T-helper 22 cell (primary cell): Measurements from ENCODE around the gene PRKCH.

Experiments
- DNase-seq: peaks from one replicate; pipeline ENCODE4 v3.0.0-alpha.2; 2020; ENCODE audit warnings: low read depth

PRKCH gene

DNA sequence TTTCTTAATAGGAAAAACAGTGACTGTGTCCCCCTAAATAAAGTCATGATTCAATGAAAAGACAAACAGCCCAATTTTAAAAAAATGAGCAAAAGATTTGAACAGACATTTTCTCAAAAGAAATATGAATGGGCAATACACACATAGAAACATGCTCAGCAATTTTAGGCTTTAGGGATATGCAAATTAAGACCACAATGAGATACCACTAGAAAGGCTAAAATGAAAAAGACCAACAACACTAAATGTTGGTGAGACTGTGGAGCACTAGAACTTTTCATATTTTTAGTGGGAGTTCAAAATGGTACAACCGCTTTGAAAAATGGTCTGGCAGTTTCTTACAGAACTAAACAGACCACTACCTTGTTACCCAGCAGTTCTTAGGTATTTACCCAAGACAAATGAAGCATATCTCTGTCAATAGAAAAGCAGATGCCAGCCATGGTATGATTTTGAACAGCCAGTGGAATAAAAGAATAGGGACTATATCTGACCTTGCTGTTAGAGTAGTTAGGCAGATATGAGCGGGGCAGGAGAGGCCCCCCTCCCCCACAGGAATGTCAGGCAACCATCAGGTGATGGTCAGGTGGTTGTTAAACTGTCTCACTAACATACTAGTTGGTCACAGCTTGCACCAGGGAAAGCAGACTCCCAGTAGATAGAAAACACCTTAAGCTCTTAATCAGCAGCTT is 108.8 kb downstream of the PRKCH start:
- DNase-seq = no peak

DNA sequence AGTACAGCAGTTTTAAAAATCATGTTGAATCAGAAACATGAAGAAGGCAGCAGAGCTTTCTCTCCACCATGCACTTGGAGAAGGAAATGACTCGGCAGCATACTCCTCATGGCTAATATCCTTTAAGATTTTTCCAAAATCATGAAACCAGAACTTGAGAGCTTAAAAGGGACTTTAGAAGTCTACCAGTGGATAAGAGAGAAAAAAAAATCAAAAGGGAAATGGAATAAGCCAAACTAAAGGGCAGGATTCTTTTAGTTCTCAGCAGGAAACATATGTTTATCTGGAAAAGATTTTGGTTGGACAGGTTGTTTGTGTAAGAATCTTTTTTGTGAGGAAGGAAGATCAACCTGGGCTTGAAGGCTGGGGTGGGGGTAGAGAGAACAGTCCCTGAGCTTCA is 111.8 kb downstream of the PRKCH start:
- no peak for DNase-seq

DNA sequence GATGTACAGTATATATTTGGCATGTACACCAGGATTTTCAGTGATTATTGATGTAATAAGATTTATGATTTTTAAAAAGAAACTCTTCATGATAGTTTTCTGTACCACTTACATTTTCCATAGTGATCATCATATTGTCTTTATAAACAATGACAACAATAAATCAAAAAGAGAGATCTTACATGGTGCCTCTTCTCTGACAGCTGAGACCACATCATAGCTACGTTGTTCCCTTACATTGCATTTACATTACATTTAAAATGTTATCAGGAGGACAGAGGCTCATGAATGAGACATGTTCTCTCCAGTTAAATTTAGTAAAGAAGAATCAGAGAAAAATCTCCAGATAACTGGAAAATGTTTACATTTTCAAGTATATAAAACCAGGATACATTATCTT is 112.4 kb downstream of the PRKCH start:
- DNase-seq = no peak

DNA sequence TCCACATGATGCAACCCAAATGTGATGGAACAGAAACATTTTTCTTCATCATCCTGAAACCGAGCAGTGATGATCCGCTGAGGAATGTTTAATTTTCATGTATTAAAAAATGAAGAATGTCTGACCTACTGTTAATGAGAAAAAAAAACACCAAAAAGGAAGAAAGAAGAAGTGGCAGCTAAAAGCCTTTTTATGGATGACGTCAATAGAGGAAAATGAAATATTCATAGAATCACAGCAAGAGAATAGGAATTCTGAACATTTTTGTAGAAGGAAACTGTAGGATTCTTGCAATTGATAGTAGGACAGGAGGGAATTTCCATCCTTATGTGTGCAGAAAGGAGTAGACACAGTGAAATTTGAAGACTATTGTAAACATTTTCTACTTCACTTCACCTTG is 112.9 kb downstream of the PRKCH start:
- DNase-seq = no peak

DNA sequence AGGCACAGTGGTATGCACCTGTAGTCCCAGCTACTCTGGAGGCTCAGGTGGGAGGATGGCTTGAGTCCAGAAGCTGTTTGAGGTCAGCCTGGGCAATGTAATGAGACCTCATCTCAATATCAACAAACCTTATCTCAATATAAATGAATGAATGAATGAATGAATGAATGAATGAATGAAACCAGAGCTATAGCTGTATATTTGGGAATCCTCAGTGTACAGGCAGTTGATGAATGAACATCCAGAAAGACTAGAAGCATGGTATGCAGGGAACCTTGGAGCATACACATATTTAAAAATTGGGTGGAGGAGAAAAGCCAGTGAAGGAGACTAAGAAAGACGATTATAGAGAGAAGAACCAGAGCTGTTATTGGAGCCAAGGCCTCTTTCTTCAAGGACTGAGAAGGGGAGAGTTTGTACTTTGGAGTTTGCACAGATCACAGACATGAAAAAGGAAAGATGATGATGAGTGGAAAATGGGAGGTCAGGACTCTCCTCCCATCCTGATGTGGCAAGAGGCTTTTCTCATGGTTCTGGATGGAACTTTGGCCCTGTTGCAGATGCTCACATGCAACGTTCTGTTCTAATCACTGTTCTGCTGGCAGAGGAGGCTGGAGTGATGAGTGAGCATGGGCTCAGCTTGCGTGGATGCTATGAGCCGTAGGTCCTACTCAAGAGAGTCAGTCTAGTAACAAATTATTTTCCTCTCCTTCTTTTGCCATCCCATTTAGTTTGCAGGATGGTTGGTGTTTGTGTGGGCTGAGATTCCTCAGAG is 114.4 kb downstream of the PRKCH start:
- DNase-seq = no peak

DNA sequence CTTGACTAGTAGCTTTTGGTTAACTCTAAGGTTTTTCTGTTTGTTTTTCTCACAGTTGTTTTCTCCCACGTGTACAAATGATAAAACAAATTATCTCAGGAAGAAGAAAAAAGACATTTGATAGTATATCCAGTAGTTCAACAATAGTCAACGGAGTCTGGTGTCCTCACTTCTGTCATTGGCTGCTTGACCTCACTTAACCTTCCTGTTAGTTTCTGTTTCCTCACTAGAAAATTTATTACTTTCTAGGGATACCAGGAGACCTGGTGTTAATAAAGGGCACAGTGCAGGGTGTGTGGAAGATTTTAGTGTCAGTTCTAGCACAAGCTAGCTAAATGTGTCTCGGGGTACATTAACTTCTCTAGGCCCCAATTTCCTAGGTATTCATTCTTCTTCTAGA is 116.0 kb downstream of the PRKCH start:
- no peak for DNase-seq

DNA sequence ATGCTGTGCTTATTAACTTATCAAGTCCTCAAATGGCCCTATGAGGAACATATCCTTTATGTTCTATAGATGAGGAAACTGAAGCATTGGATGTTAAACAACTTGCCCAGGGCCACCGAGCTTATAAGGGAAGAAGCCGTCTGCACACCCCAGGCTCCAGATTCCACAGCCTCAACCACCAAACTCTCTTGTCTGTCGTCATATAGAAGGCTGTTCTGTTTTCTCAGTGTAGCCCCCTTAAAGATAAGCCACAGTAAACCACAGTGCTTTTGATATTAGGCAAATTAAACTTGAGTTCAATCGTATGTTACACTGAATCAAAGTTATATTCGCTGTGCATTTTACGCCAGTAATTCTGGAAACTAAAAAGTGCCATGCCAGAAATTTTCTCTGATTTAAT is 116.7 kb downstream of the PRKCH start:
- no peak for DNase-seq

DNA sequence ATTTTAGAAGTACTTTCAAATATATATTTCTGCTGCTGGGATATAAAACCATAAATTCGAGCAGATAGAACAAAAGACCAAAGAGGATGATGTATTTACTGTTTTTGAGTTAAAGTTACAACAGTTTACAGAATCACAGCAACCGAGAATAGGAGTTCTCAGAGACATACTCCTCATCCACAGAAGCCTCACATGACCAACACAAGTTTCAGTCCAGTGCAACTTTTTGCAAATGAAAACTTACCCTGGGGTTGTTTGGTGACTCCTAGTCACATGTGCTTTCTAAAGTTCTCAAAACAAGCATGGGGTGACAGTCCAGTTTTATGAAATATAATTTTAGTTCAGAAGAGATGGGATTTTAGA is 117.1 kb downstream of the PRKCH start:
- no peak for DNase-seq

DNA sequence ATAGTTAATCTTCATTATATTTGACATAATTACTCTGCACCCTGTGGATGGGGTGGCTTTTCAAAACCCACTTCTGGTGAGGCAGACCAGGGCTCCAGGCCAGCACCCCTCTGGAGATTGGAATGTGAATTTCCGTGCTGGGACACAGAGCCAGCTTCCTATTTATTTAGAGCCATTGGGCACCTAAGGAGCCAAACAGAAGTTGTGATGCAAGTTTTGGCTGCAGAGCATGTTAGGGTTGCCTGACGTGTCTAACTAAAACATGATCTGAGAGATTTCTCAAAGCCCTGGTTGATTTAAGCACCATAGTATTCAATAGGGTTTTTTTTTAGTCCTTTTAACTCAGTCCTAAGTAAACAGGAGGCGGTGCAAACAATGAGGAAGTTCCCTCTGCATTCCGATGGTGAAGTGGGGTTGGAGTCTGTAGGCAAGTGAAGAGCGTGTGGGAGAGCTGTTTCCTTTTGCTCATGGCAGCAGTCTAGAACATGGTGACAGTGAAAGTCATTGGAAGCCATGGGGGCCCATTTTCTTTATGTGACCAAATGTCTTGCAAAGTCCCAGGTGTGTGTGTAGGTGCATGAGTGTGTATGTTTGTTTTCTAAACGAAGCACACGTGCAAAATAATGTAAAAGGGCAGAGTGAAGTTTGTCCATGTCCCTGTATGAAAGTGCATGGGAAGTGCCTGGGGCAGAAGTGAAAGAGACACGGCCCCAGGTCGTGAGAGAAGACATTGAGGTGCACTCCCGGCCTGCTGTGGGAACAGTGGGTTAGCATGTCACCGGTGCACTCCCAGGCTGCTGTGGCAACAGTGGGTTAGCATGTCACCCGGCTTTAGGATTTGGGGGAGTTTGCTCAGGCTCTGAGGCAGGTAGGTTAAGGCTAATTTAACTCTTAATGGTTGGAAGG is 117.7 kb downstream of the PRKCH start:
- no peak for DNase-seq

DNA sequence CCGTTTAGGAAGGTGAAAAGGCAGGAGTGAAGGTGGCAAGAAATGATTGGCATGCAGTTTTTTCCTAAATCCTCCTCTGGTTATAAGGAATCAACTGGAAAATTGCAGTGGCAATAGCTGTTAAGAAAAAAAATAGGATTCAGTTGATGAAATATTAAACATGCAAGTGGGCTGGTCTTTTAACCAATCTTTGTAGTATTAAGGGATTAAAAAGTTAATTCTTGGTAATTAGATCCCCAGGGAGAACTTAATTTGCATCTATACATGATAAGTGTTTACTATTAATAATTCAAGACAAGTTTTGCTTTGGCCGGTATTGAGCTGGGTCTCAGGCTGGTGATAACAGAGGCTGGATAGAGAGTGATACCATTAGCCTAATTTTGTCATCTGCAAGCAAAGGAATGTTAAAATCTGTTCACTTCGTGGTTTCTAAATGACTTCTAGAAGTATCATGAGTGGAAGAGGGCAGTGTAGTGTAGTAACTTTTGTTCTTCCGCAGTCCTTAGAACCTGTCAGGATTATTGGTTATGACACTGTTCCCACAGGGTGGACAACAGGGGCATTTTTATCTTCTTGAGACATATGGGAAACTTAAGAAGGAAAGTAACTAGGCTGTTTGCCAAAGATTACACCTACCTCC is 118.5 kb downstream of the PRKCH start:
- no peak for DNase-seq

DNA sequence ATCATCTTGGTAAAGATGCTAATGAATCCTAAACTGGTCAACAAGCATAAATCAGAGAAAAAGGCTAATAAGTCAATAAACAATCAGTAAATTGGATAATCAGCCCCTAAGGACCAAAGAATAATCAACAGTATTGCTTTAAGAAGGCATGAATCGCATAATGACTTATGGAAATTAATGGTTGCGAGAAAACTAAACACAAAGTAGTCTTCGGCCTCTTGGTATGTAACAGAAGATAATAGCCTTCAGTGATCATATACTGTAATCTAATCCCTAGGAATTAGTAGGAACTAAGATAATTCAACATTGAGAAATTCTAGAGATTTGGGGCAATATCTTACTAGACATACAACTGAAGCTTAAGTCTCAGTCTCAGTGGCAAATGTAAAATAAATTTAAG is 122.1 kb downstream of the PRKCH start:
- no peak for DNase-seq

DNA sequence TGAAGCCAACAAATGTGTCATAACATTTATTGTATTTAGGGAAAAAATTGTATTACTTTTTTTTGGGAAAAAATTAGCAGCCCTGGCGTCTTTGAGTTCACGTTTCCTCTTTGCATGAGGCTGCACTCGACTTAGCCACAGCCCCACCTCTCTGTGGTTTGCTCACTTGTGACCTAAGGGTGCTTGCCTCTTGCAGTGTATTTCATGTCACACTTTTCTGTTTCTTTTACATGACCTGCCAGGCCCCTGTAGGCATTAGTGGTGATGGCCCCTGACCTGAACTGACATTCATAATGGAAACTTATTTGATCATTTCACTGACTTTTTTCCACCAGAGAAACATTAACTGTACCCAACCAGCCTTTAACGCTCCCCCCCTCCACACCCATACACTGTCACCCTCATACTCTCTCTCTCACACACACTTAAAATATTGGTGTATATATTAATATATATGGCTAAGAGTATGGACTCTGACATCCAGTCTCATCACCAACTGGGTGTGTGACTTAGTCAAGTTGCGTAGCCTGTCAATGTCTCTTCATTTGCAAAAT is 122.9 kb downstream of the PRKCH start:
- peak; percentile 41 for DNase-seq

DNA sequence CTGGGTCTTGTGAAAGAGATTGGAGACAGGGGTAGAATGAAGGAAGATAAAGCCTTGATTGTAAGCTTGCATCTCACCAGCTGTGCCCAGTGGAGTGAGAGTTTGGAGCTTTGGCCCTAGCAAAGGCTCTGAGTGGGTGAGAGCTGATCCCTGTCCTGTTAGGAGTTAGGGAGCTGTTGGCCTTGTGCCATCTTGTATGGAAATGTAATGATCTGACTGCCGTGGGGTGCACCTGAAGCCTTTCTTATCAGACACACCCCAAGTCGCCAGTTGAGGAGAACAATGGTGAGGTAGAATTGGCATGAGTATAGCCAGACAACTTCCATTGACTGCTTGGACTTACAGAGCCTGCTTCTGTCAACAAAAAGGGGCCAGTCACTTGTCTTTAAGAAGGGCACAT is 130.1 kb downstream of the PRKCH start:
- no peak for DNase-seq

DNA sequence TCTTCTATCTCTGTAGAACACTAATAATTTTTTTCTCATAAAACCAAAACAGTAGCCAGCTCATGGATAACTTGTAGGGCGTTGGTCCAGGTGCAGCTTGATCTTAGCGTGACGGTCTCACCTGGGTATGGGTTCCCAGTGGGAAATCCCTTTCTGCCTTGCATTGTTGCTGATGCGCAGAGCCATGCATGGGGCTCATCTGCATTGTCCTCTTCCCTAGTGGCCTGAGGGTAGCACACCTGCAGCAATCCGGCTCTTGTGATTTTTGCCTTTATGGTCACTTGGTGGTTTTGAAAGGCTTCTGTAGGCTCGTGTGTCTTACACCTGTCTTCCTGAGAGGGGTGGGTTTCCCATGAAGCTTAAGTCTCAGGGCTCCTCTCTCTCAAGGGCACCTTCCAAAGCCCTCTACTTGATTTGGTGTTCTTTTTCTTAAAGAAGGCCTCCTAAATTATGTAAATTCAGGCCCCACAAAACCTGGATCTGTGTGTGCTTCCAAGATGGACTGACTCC is 130.6 kb downstream of the PRKCH start:
- DNase-seq = no peak

DNA sequence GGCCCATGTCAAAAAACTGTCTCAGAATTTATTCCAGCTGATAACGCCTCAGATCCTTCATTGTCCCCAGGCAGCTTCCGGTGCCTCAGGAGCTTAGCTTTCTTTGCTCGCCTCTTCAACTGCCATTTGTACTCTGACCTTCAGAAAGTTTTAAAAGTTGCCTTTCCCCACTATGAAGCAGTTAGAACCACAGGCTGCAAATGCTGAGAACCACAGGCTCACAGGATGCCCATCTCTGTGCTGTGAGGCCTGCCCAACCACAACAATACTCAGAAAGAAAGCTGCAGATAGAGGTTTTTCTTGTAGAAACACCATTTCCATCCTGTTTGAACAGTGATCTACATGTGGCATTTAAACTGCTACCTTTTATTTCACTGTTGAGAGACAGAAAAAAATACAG is 131.1 kb downstream of the PRKCH start:
- peak; percentile 36 for DNase-seq

DNA sequence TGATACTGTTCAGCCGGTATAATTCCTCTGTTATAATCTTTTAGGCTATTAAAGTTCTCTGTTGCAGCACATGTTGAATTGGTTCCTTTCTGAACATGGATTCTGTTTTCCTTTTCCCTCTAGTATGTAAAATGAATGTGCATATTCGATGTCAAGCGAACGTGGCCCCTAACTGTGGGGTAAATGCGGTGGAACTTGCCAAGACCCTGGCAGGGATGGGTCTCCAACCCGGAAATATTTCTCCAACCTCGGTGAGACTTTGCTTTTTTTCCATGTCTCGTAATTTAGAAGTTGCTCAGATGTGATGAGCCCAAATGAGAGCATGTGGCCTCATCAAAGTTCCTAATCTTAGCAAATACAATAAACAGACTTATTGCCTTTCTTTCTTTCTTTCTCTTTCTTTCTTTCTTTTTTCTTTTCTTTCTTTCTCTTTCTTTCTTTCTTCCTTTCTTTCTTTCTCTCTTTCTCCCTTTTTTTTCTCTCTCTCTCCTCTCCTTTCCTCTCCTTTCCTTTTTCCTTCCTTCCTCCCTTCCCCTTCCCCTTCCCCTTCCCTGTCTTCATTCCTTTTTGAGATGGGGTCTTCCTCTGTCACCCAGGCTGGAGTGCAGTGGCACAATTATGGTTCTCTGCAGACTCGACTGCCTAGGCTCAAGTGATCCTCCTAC is 131.9 kb downstream of the PRKCH start:
- DNase-seq = no peak

DNA sequence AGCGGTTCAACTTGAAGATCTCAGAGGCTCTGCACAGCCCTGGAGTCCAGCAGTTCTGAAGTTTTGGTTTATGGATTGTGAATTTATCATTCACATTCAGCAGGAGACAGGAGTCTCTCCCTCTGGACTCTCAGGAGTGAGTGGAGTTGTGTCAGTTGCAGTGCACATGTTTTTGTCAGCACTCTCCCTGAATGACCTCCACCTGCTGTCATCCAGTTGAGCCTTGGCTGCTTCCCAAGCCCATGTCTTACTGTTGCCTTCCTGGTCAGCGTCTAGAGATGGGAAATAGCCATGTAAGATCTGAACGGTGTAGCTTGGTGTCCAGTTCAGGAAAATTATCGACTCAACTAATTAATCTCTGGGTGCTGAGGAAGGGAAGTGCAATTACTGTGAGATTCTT is 133.2 kb downstream of the PRKCH start:
- DNase-seq = no peak

DNA sequence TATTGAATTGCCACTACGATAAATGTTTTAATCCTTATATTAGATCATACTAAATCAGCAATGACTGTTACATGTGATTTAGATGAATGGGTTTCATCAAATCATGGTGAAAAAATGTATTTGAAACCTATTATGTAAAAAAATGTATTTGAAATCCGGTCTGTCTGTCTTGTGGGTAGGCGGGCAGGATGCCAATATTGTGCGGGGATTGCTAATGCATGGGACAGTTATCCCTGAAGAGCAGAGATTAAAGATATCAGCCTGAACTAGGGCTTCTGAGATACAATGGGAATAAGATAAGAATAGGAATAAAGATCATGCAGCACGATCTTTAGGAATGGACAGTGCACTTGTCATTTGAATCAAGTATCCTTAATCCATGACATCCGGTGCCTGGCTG is 134.0 kb downstream of the PRKCH start:
- DNase-seq = no peak

DNA sequence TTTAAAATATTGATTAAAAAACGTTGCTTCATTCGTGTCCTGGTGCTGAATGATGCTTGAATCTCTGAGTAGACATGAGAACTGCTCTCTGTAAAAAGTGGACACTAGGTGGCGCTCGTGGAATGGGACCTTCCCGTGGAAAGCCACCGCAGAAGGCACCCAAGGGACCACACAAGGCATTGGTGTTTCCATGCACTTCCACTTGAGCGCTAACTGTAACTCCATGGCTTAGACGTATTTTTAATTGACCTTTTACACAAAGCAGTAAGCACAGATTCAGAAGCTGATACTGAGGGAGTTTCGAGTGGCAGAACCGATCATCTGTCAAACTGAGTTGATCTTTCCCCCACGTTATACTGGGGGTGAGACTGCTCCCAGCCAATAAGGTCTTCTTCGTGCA is 135.3 kb downstream of the PRKCH start:
- DNase-seq = peak; percentile 58

DNA sequence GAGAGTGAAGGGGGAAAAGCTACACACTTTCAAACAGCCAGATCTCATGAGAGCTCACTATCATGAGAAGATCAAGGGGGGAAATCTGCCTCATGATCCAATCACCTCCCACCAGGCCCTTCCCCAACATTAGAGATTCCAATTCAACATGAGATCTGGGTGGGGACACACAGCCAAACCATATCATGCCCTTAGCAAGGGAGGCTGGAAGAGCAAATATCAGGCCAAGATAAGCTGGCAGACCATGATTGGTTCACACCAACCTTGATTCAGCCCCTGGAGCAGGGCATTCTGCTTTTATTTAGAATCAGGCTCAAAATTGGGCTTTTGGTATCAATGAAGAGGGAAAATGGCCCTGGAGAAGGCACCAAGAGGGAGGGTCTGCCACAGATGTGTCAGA is 137.4 kb downstream of the PRKCH start:
- no peak for DNase-seq

DNA sequence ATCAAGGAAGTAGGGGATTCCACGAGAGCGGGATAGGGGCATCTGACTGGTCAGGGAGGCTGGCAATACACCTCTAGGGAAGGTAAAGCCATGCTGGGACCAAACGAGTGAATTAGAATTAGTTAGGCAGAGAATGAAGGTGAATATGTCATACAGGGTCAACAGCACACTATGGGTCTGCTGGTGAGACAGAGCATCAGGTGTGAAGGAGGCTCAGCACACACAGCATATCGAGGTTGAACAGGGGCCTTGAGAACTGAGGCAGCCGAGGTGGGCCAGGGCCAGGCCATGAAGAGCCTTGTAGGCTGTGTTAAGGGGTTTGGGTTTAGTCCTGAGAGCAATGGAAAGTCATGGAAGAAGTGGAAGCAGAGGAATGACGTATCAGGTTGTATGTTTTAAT is 137.8 kb downstream of the PRKCH start:
- DNase-seq = no peak
